HG03025 (cell line): Measurements from ENCODE around the gene MYL11.

Source experiments
- ATAC-seq: cut with Tn5 transposase; IDR thresholded peaks from one replicate; pipeline ENCODE4 v1.9.1; 2021; ENCODE audit warnings: mild to moderate bottlenecking, moderate library complexity; ENCODE audit not compliant: unreplicated experiment, low FRiP score

The MYL11 gene

DNA sequence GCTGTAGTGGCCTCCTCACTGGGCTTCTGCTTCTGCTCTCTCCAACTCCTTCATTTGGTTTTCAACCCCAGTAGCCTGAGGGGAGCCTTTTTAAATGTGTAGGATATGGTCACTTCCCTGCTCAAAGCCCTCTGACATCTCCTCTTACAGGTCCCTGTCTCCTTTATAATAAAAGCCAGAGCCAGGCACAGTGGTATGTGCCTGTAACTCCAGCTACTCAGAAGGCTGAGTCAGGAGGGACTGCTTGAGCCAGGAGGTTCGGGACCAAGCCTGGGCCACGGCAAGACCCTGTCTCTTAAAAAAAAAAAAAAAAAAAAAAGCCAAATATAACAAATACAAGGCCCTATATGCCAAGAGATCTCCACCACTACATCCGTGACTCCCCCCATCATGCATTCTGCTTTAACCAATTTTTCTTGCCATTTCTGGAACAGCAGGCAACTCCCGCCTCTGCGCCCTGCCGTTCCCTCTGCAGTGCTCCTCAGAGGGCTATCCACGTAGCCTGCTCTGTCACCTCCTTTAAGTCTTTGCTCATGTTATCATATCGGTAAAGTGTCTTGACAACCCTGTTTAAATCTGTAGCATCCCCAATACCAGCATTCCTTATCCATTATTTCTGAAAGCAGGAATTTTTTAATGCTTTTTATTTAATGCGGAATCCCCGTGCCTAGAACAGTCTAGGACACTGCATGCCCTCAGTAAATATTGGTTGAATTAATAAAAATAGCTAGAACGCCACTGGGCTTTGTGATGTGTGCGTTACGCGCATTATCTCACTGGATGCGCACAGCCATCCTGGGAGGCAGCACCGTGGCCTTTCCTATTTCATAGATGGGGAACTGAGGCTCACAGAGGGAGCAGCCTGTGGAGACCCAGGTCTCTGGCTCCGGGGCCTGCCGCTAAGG is 42.3 kb downstream of the MYL11 start:
- no peak for ATAC-seq

DNA sequence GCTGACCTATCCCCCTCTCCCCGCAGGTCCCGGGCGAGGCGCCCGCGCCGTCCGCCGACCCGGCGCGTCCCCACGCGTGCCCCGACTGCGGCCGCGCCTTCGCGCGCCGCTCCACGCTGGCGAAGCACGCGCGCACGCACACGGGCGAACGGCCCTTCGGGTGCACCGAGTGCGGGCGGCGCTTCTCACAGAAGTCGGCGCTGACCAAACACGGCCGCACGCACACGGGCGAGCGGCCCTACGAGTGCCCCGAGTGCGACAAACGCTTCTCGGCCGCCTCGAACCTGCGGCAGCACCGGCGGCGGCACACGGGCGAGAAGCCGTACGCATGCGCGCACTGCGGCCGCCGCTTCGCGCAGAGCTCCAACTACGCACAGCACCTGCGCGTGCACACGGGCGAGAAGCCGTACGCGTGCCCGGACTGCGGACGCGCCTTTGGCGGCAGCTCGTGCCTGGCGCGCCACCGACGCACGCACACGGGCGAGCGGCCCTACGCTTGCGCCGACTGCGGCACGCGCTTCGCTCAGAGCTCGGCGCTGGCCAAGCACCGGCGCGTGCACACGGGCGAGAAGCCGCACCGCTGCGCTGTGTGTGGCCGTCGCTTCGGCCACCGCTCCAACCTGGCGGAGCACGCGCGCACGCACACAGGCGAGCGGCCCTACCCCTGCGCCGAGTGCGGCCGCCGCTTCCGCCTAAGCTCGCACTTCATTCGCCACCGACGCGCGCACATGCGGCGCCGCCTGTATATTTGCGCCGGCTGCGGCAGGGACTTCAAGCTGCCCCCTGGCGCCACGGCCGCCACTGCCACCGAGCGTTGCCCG is 43.1 kb downstream of the MYL11 start:
- ATAC-seq, result peak; percentile 83

DNA sequence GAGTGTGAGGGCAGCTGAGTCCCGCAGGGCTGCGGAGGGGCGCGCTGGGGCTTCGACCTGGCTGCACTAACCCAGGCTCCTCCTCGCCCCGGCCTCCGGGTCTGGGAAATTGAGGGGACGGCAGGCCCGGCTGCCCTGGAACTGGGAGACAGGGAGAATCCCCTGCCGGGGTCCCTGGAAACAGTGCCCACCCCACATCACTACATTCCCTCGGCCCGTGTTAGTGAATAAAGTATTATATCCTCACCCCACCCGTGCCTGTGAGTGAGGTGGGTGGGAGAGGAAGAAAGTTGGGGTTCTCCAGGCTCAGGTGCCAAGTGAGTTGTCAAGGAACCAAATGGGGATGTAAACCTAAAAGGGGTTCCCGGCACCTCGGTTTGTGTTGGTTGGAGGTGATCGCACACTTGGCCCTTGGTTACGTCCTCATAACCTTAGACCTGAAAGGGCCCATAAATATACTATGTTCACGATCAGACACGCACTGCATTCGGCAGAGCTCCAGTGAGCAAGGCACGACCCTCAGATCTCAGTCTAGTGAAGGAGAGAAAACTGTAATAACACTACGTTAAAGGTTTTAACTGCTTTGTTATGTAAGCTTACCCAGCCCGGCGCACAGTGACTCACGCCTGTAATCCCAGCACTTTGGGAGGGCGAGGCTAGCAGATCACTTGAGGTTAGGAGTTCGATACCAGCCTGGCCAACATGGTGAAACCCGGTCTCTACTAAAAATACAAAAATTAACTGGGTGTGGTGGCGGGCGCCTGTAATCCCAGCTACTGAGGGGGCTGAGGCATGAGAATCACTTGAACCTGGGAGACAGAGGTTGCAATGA is 44.0 kb downstream of the MYL11 start:
- no peak for ATAC-seq

DNA sequence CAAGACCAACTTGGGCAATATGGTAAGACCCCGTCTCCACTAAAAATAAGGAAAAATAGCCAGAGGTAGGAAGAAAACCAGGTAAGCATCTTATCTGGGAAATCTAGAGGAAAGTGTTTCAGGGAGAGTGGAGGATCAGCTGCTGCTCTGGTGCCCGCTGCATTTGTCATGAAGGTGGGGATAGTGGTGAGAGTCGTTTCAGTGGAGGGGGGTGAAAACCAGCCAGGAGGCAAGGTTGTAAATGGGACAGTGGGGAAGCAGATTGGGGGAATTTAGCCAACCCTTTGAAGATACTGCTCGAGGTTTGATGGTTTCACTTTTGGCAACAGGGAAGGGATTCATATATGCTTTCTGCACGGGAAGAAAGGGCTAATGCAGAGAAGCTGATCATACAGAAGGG is 46.4 kb downstream of the MYL11 start:
- no peak for ATAC-seq
